HepG2 (cell line): ENCODE data around the gene BRK1. TPM values are rescaled to one million over a fixed set of nuclear protein-coding genes. Genes with fewer than 3 reads are reported as not detected.

Experiments used
- ATRX ChIP-seq: sonication (generic); formaldehyde crosslinking; IDR thresholded peaks from 2 replicates; pipeline ENCODE4 v1.4.0; 2020; ENCODE audit warnings: missing genetic modification reagents, borderline replicate concordance
- GZF1 ChIP-seq: sonication (generic); formaldehyde crosslinking; IDR thresholded peaks from 2 replicates; pipeline ENCODE4 v1.5.1; 2020; ENCODE audit warnings: mild to moderate bottlenecking, missing genetic modification reagents
- HBP1 ChIP-seq: IDR thresholded peaks from 2 replicates; pipeline ENCODE4 v1.6.1; 2016; ENCODE audit warnings: low read depth, control low read depth
- HCFC1 ChIP-seq: fragments of 150-350 bp; IDR thresholded peaks from 2 replicates; pipeline ENCODE4 v1.6.1; 2014; ENCODE audit warnings: low read depth, low read length
- HDAC6 ChIP-seq: fragments of 200-600 bp; sonication (generic); IDR thresholded peaks from 2 replicates; pipeline ENCODE4 v1.7.0; 2017; ENCODE audit warnings: mild to moderate bottlenecking, antibody characterized with exemption, low read length, low read depth
- HOMEZ ChIP-seq: IDR thresholded peaks from 2 replicates; pipeline ENCODE4 v1.6.1; 2016; ENCODE audit warnings: low read depth
- JUN ChIP-seq: sonication (generic); formaldehyde crosslinking; IDR thresholded peaks from 2 replicates; pipeline ENCODE4 v1.4.0; 2020; ENCODE audit warnings: mild to moderate bottlenecking, missing genetic modification reagents
- KAT8 ChIP-seq: IDR thresholded peaks from 2 replicates; pipeline ENCODE4 v1.6.1; 2016; ENCODE audit warnings: missing genetic modification reagents, missing compliant biosample characterization
- KLF11 ChIP-seq: IDR thresholded peaks from 2 replicates; pipeline ENCODE4 v1.6.1; 2016; ENCODE audit warnings: missing compliant biosample characterization
- MAFF ChIP-seq: IDR thresholded peaks from 2 replicates; pipeline ENCODE4 v1.6.1; 2011; ENCODE audit warnings: low read depth, low read length, improper control_type of control experiment
- MATR3 ChIP-seq: sonication (generic); formaldehyde crosslinking; IDR thresholded peaks from 2 replicates; pipeline ENCODE4 v1.4.0; 2020; ENCODE audit warnings: missing genetic modification reagents
- MTERF4 ChIP-seq: sonication (generic); formaldehyde crosslinking; IDR thresholded peaks from 2 replicates; pipeline ENCODE4 v1.8.0; 2023; ENCODE audit warnings: mild to moderate bottlenecking, missing genetic modification reagents
- NRL ChIP-seq: sonication (generic); formaldehyde crosslinking; IDR thresholded peaks from 2 replicates; pipeline ENCODE4 v1.5.0; 2020; ENCODE audit warnings: missing genetic modification reagents, mild to moderate bottlenecking, moderate library complexity, borderline replicate concordance
- PITX1 ChIP-seq: sonication (generic); formaldehyde crosslinking; IDR thresholded peaks from 2 replicates; pipeline ENCODE4 v1.5.1; 2020; ENCODE audit warnings: mild to moderate bottlenecking, missing genetic modification reagents
- SOX13 ChIP-seq, 3 experiments: fragments of 450-650 bp in 1 of 3; sonication (generic) in 1 of 3; formaldehyde crosslinking in 1 of 3; IDR thresholded peaks in 2 of 3; conservative IDR thresholded peaks in 1 of 3; 2 replicates each; pipeline versions ENCODE4 v1.5.0 to v1.6.1; 2016 to 2020; ENCODE audit warnings: antibody characterized with exemption in 1 of 3, mild to moderate bottlenecking in 1 of 3, missing compliant biosample characterization in 1 of 3, missing genetic modification reagents in 1 of 3, moderate library complexity in 1 of 3
- SP4 ChIP-seq: sonication (generic); formaldehyde crosslinking; IDR thresholded peaks from 2 replicates; pipeline ENCODE4 v1.8.1; 2023; ENCODE audit warnings: mild to moderate bottlenecking, missing genetic modification reagents
- ZBTB8A ChIP-seq: sonication (generic); formaldehyde crosslinking; IDR thresholded peaks from 2 replicates; pipeline ENCODE4 v1.4.0; 2020; ENCODE audit warnings: mild to moderate bottlenecking, low read depth, missing genetic modification reagents, borderline replicate concordance
- ZNF335 ChIP-seq: sonication (generic); formaldehyde crosslinking; IDR thresholded peaks from 2 replicates; pipeline ENCODE4 v1.4.0; 2020; ENCODE audit warnings: missing genetic modification reagents
- ZNF414 ChIP-seq: sonication (generic); formaldehyde crosslinking; IDR thresholded peaks from 2 replicates; pipeline ENCODE4 v1.5.0; 2020; ENCODE audit warnings: missing genetic modification reagents
- ZNF629 ChIP-seq: sonication (generic); formaldehyde crosslinking; conservative IDR thresholded peaks from 2 replicates; pipeline ENCODE4 v1.5.0; 2020; ENCODE audit warnings: missing genetic modification reagents
- ZNF678 ChIP-seq: sonication (generic); formaldehyde crosslinking; IDR thresholded peaks from 2 replicates; pipeline ENCODE4 v1.4.0; 2020; ENCODE audit warnings: mild to moderate bottlenecking, missing genetic modification reagents
- ZNF710 ChIP-seq: sonication (generic); formaldehyde crosslinking; IDR thresholded peaks from 2 replicates; pipeline ENCODE4 v1.5.0; 2020; ENCODE audit warnings: mild to moderate bottlenecking, missing genetic modification reagents, borderline replicate concordance
- ZNF891 ChIP-seq: sonication (generic); formaldehyde crosslinking; IDR thresholded peaks from 2 replicates; pipeline ENCODE4 v1.5.0; 2020; ENCODE audit warnings: mild to moderate bottlenecking, missing genetic modification reagents
- polyA plus RNA-seq, 8 experiments: library from polyadenylated mRNA; depleted of rRNA in 3 of 8; stranded (reverse) in 7 of 8; unstranded in 1 of 8; fragments of >200 nt; fragmentation: Illumina TruSeq in 4 of 8; extraction: Trizol in 4 of 8; gene quantifications; 2 replicates each; pipeline versions ENCODE4 v1.2.1 to v1.2.3, GENCODE V29; 2011 to 2016; ENCODE audit warnings: low read depth in 4 of 8, missing spikeins in 1 of 8, mixed read lengths in 1 of 8; ENCODE audit not compliant: insufficient read depth in 1 of 8
- total RNA-seq, 5 experiments: library from RNA; depleted of rRNA; stranded (reverse); fragments of >200 nt; fragmentation: Illumina TruSeq; extraction: Trizol; gene quantifications; 2 replicates each; pipeline ENCODE4 v1.2.3, GENCODE V29; 2016; ENCODE audit warnings: low read depth in 1 of 5

BRK1 gene
- total and polyA plus RNA-seq, 2 of the 13 experiments (the other 11 are each of a cell fraction or from before 2014, with no cell fraction given), result 118 to 155 TPM

- no peak for TF ChIP-seq KLF11 (CRISPR knock-in tag)
- TF ChIP-seq SP4 (CRISPR knock-in tag), result peak; percentile 67; the same call in 1 of the 2 replicates
- TF ChIP-seq ZNF335 (CRISPR knock-in tag), result no peak
- no peak for TF ChIP-seq HCFC1
- TF ChIP-seq HOMEZ (CRISPR knock-in tag), result no peak
- TF ChIP-seq ZNF414 (CRISPR knock-in tag), result no peak
- TF ChIP-seq ATRX (CRISPR knock-in tag), result no peak
- no peak for TF ChIP-seq MATR3 (CRISPR knock-in tag)
- TF ChIP-seq PITX1 (CRISPR knock-in tag), result 0 out of 2 replicates have a peak, but pooled peaks have one; percentile 16
- TF ChIP-seq SOX13 (IDR thresholded peaks at IDR 0.05), result no peak
- peak in 1 of 2 experiments; percentile 11; a peak in 1 of 4 replicates for TF ChIP-seq SOX13 (CRISPR knock-in tag; conservative IDR thresholded peaks at IDR 0.05 in 1 of 2, IDR thresholded peaks at IDR 0.05 in 1 of 2)
- TF ChIP-seq HDAC6, result no peak
- no peak for TF ChIP-seq ZNF678 (CRISPR knock-in tag)
- TF ChIP-seq MAFF, result no peak
- no peak for TF ChIP-seq GZF1 (CRISPR knock-in tag)
- TF ChIP-seq NRL, result no peak; the same call in 1 of the 2 replicates
- no peak for TF ChIP-seq JUN (CRISPR knock-in tag)
- TF ChIP-seq ZNF891 (CRISPR knock-in tag), result no peak
- TF ChIP-seq ZNF710 (CRISPR knock-in tag), result no peak
- no peak for TF ChIP-seq KAT8 (CRISPR knock-in tag)
- TF ChIP-seq ZNF629 (CRISPR knock-in tag), result no peak; the same call in 1 of the 2 replicates
- TF ChIP-seq MTERF4 (CRISPR knock-in tag), result peak; percentile 45; the same call in 1 of the 2 replicates
- TF ChIP-seq HBP1 (CRISPR knock-in tag), result no peak
- TF ChIP-seq ZBTB8A (CRISPR knock-in tag), result no peak
These were observed 49.3 kb downstream of the BRK1 start, which contains the start of gene IRAK2 (continued) for GRCh38 chr3:10164546-10165393.
